IMR-90 (cell line): ENCODE data around the gene FAXC. TPM values are rescaled to one million over a fixed set of nuclear protein-coding genes. Genes with fewer than 3 reads are reported as not detected.
A peak's percentile ranks its signal among the peaks of the same experiment; 100 is the strongest.

Experiments used
- ATAC-seq: fragments of 200-7000 bp; cut with Tn5 transposase; 2 replicates; pipeline ENCODE4 v1.9.1; 2020; ENCODE audit warnings: low read depth, mild to moderate bottlenecking, moderate library complexity
- BruUV-seq: library from RNA; stranded (reverse); fragments of 400-500 nt; replicated peaks from 2 replicates; lab custom pipeline; 2021; lab: Mats Ljungman, UMichigan
- CTCF ChIA-PET: fragments of 300-600 bp; formaldehyde crosslinking; extraction: SDS; loops from one replicate; lab custom pipeline; 2021; ENCODE audit warnings: antibody characterized with exemption; lab: Yijun Ruan, JAX
- POLR2A ChIA-PET: fragments of 300-600 bp; sonication (Branson Sonifier 250); formaldehyde crosslinking; loops from one replicate; lab custom pipeline; 2022; ENCODE audit warnings: antibody characterized with exemption; ENCODE audit not compliant: unreplicated experiment; lab: Charles Lee
- DNase-seq: peaks from one replicate; pipeline ENCODE4 v3.0.0; 2013
- H2AFZ ChIP-seq: replicated peaks from 2 replicates; pipeline ENCODE3; 2013; ENCODE audit warnings: low read length, mild to moderate bottlenecking; ENCODE audit not compliant: poor library complexity
- H2AK5ac ChIP-seq: 2 replicates; pipeline ENCODE4 v1.6.1; 2013; ENCODE audit warnings: low read depth, low read length, inconsistent platforms
- H2AK9ac ChIP-seq: replicated peaks from 2 replicates; pipeline ENCODE3; 2013; ENCODE audit warnings: mild to moderate bottlenecking, low read depth, low read length, moderate library complexity; ENCODE audit not compliant: poor library complexity
- H2BK120ac ChIP-seq: 2 replicates; pipeline ENCODE4 v1.6.1; 2013; ENCODE audit warnings: low read depth, low read length, inconsistent platforms
- H2BK15ac ChIP-seq: 3 replicates; pipeline ENCODE4 v1.6.1; 2013; ENCODE audit warnings: low read depth, low read length, inconsistent platforms
- H2BK20ac ChIP-seq: 2 replicates; pipeline ENCODE4 v1.6.1; 2013; ENCODE audit warnings: low read depth, mild to moderate bottlenecking, inconsistent platforms, low read length, moderate library complexity
- H2BK5ac ChIP-seq: 2 replicates; pipeline ENCODE4 v1.6.1; 2013; ENCODE audit warnings: mild to moderate bottlenecking, low read depth, low read length, inconsistent platforms; ENCODE audit not compliant: poor library complexity, severe bottlenecking
- H3K14ac ChIP-seq: replicated peaks from 2 replicates; pipeline ENCODE4 v1.6.1; 2013; ENCODE audit warnings: low read depth, low read length, inconsistent platforms
- H3K18ac ChIP-seq: 2 replicates; pipeline ENCODE4 v1.6.1; 2013; ENCODE audit warnings: low read depth, low read length, control low read depth
- H3K23ac ChIP-seq: 2 replicates; pipeline ENCODE4 v1.6.1; 2013; ENCODE audit warnings: low read depth, low read length, inconsistent platforms
- H3K27ac ChIP-seq: 2 replicates; pipeline ENCODE4 v1.5.1; 2013; ENCODE audit warnings: mild to moderate bottlenecking, control low read depth, low read length; ENCODE audit not compliant: insufficient read depth
- H3K27me3 ChIP-seq: 2 replicates; pipeline ENCODE4 v1.6.1; 2013; ENCODE audit warnings: low read length; ENCODE audit not compliant: control insufficient read depth, insufficient read depth
- H3K36me3 ChIP-seq: 2 replicates; pipeline ENCODE4 v1.6.1; 2013; ENCODE audit warnings: low read length, mixed read lengths; ENCODE audit not compliant: control insufficient read depth, insufficient read depth
- H3K4ac ChIP-seq: 2 replicates; pipeline ENCODE4 v1.6.1; 2013; ENCODE audit warnings: low read depth, low read length, inconsistent platforms
- H3K4me1 ChIP-seq: 2 replicates; pipeline ENCODE4 v1.6.1; 2013; ENCODE audit warnings: low read length, mixed read lengths; ENCODE audit not compliant: control insufficient read depth, insufficient read depth
- H3K4me2 ChIP-seq: 2 replicates; pipeline ENCODE4 v1.6.1; 2013; ENCODE audit warnings: low read depth, mild to moderate bottlenecking, control low read depth, low read length, moderate library complexity
- H3K4me3 ChIP-seq: 2 replicates; pipeline ENCODE4 v1.5.1; 2013; ENCODE audit warnings: low read depth, mild to moderate bottlenecking, control low read depth, low read length, moderate library complexity; ENCODE audit not compliant: insufficient read depth
- H3K56ac ChIP-seq: 2 replicates; pipeline ENCODE4 v1.6.1; 2013; ENCODE audit warnings: low read length, inconsistent platforms; ENCODE audit not compliant: insufficient read depth; ENCODE audit errors: extremely low read depth
- H3K79me1 ChIP-seq, 2 experiments: 2 replicates each; pipeline ENCODE4 v1.6.1; 2013; ENCODE audit warnings: low read length in 2 of 2, inconsistent platforms in 1 of 2, low read depth in 1 of 2
- H3K9ac ChIP-seq: 2 replicates; pipeline ENCODE4 v1.6.1; 2013; ENCODE audit warnings: low read depth, low read length, control low read depth
- H3K9me1 ChIP-seq: 2 replicates; pipeline ENCODE4 v1.6.1; 2013; ENCODE audit warnings: low read length, inconsistent platforms; ENCODE audit not compliant: insufficient read depth
- H3K9me3 ChIP-seq: 2 replicates; pipeline ENCODE4 v1.6.1; 2013; ENCODE audit warnings: low read length; ENCODE audit not compliant: control insufficient read depth, insufficient read depth
- H4K20me1 ChIP-seq: 2 replicates; pipeline ENCODE4 v1.6.1; 2013; ENCODE audit warnings: low read length, inconsistent platforms; ENCODE audit not compliant: insufficient read depth
- H4K5ac ChIP-seq: 2 replicates; pipeline ENCODE4 v1.6.1; 2013; ENCODE audit warnings: mild to moderate bottlenecking, low read depth, low read length, control low read depth
- H4K8ac ChIP-seq, 2 experiments: 2 replicates each; pipeline ENCODE4 v1.6.1; 2013; ENCODE audit warnings: low read depth in 2 of 2, low read length in 2 of 2, control low read depth in 1 of 2, inconsistent platforms in 1 of 2
- H4K91ac ChIP-seq: 2 replicates; pipeline ENCODE4 v1.6.1; 2013; ENCODE audit warnings: low read depth, low read length, inconsistent platforms; ENCODE audit not compliant: insufficient read depth
- BHLHE40 ChIP-seq: fragments of 150-350 bp; IDR thresholded peaks from 2 replicates; pipeline ENCODE4 v1.6.1; 2016; ENCODE audit warnings: mild to moderate bottlenecking, low read depth, low read length
- CEBPB ChIP-seq: IDR thresholded peaks from 2 replicates; pipeline ENCODE4 v1.6.1; 2012; ENCODE audit warnings: low read depth, low read length, improper control_type of control experiment
- CHD1 ChIP-seq: IDR thresholded peaks from 2 replicates; pipeline ENCODE4 v1.6.1; 2012; ENCODE audit warnings: low read depth, low read length, improper control_type of control experiment
- FOS ChIP-seq: fragments of 150-350 bp; IDR thresholded peaks from 2 replicates; pipeline ENCODE4 v1.6.1; 2016; ENCODE audit warnings: low read depth, low read length
- MAFK ChIP-seq: IDR thresholded peaks from 2 replicates; pipeline ENCODE4 v1.6.1; 2012; ENCODE audit warnings: low read depth, low read length, improper control_type of control experiment
- MAZ ChIP-seq: IDR thresholded peaks from 2 replicates; pipeline ENCODE4 v1.6.1; 2012; ENCODE audit warnings: low read depth, mild to moderate bottlenecking, low read length, improper control_type of control experiment, moderate library complexity, borderline replicate concordance
- MXI1 ChIP-seq: IDR thresholded peaks from 2 replicates; pipeline ENCODE4 v1.6.1; 2012; ENCODE audit warnings: low read depth, mild to moderate bottlenecking, low read length, moderate library complexity, borderline replicate concordance
- NFE2L2 ChIP-seq: fragments of 150-350 bp; IDR thresholded peaks from 2 replicates; pipeline ENCODE4 v1.6.1; 2016; ENCODE audit warnings: low read depth, mild to moderate bottlenecking, low read length
- POLR2A ChIP-seq: IDR thresholded peaks from 2 replicates; pipeline ENCODE4 v1.6.1; 2012; ENCODE audit warnings: mild to moderate bottlenecking, low read depth, low read length
- RAD21 ChIP-seq: IDR thresholded peaks from 2 replicates; pipeline ENCODE4 v1.6.1; 2012; ENCODE audit warnings: low read length, improper control_type of control experiment
- RCOR1 ChIP-seq: IDR thresholded peaks from 2 replicates; pipeline ENCODE4 v1.6.1; 2012; ENCODE audit warnings: mild to moderate bottlenecking, low read length, improper control_type of control experiment; ENCODE audit not compliant: insufficient replicate concordance
- RFX5 ChIP-seq: IDR thresholded peaks from 2 replicates; pipeline ENCODE4 v1.8.0; 2012; ENCODE audit warnings: low read depth, mild to moderate bottlenecking, low read length, moderate library complexity
- SMC3 ChIP-seq: fragments of 150-350 bp; IDR thresholded peaks from 2 replicates; pipeline ENCODE4 v1.6.1; 2016; ENCODE audit warnings: low read depth, mild to moderate bottlenecking, antibody characterized with exemption, low read length, moderate library complexity
- USF2 ChIP-seq: fragments of 150-350 bp; IDR thresholded peaks from 2 replicates; pipeline ENCODE4 v1.6.1; 2017; ENCODE audit warnings: mild to moderate bottlenecking, antibody characterized with exemption, low read length, low read depth
- WGBS, 2 experiments: methylation state at CpG; one replicate each; pipeline versions ENCODE4 v1.1.5 to v1.1.7; 2013; ENCODE audit warnings: missing lambda C conversion rate in 2 of 2; ENCODE audit not compliant: insufficient read length in 1 of 2; ENCODE audit errors: extremely low coverage in 2 of 2; 5-methylcytosine and 5-hydroxymethylcytosine counted together
- dilution Hi-C: fragments of 300-500 bp; cut with HindIII; formaldehyde crosslinking; loops from one replicate; pipeline ENCODE4 v1.14.3; 2018; ENCODE audit warnings: low sequenced_read_pairs; ENCODE audit not compliant: unreplicated experiment
- in situ Hi-C: fragments of 300-500 bp; cut with MboI; formaldehyde crosslinking; loops from 3 replicates; pipeline ENCODE4 v1.14.3; 2019; ENCODE audit warnings: low sequenced_read_pairs, inconsistent platforms, mixed read lengths
- intact Hi-C: fragments of 100-400 bp; cut with micrococcal nuclease; formaldehyde crosslinking; loops from 2 replicates; pipeline ENCODE4 v1.10.0; 2022
- polyA plus RNA-seq, 3 experiments: library from polyadenylated mRNA; depleted of rRNA; stranded (reverse); fragments of >200 nt; gene quantifications; 2 replicates each; pipeline ENCODE4 v1.2.3, GENCODE V29; 2012; ENCODE audit warnings: low replicate concordance in 1 of 3
- total RNA-seq: library from RNA; depleted of rRNA; stranded (reverse); fragments of >200 nt; gene quantifications from 2 replicates; pipeline ENCODE4 v1.2.3, GENCODE V29; 2012
- TF ChIP-seq, protein P1 (sequence below): conservative IDR thresholded peaks from 2 replicates; pipeline ENCODE4 v1.5.1; 2012; ENCODE audit warnings: mild to moderate bottlenecking, low read depth, low read length, improper control_type of control experiment
- TF ChIP-seq, protein P2 (sequence below): fragments of 150-350 bp; IDR thresholded peaks from 2 replicates; pipeline ENCODE4 v1.6.1; 2016; ENCODE audit warnings: low read depth, mild to moderate bottlenecking, low read length, moderate library complexity, borderline replicate concordance

The FAXC gene
- total and polyA plus RNA-seq, 2 of the 4 experiments (the other 2 are of a cell fraction) = 1.1 to 2.7 TPM

DNA sequence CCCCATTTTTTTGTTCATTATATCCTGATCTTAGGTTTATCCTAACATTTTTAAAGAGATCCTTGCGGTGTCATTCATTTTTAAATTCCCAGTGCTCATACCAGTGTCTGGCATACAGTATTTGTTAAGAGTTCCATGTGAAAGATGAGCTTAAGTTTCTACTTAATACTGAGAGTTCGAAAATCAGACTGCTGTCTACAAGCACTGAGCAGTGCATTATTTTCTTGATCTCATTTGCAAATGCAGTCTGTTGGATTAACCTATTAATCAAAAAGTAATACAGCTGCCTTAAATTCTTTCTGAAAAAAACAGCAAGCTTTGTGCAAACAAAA, 43.9 kb upstream of the FAXC start:
- peak overlapping the region; percentile 87 for H3K9ac ChIP-seq
- TF ChIP-seq POLR2A (no peak), RFX5 (no peak), BHLHE40 (no peak), MXI1 (no peak), FOS (no peak), MAZ (no peak), RCOR1 (no peak), SMC3 (no peak), USF2 (no peak), CHD1 (no peak), MAFK (no peak), NFE2L2 (no peak), CEBPB (no peak), RAD21 (no peak)
- TF ChIP-seq, protein P1, sequence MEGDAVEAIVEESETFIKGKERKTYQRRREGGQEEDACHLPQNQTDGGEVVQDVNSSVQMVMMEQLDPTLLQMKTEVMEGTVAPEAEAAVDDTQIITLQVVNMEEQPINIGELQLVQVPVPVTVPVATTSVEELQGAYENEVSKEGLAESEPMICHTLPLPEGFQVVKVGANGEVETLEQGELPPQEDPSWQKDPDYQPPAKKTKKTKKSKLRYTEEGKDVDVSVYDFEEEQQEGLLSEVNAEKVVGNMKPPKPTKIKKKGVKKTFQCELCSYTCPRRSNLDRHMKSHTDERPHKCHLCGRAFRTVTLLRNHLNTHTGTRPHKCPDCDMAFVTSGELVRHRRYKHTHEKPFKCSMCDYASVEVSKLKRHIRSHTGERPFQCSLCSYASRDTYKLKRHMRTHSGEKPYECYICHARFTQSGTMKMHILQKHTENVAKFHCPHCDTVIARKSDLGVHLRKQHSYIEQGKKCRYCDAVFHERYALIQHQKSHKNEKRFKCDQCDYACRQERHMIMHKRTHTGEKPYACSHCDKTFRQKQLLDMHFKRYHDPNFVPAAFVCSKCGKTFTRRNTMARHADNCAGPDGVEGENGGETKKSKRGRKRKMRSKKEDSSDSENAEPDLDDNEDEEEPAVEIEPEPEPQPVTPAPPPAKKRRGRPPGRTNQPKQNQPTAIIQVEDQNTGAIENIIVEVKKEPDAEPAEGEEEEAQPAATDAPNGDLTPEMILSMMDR = no peak
- TF ChIP-seq, protein P2, sequence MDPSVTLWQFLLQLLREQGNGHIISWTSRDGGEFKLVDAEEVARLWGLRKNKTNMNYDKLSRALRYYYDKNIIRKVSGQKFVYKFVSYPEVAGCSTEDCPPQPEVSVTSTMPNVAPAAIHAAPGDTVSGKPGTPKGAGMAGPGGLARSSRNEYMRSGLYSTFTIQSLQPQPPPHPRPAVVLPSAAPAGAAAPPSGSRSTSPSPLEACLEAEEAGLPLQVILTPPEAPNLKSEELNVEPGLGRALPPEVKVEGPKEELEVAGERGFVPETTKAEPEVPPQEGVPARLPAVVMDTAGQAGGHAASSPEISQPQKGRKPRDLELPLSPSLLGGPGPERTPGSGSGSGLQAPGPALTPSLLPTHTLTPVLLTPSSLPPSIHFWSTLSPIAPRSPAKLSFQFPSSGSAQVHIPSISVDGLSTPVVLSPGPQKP = no peak
- no peak overlapping the region for H2BK20ac ChIP-seq
- H3K36me3 ChIP-seq = peaks cover 2% of the 10 kb centered on the region; the same call in 1 of the 2 replicates
- BruUV-seq = no TSS peak
- H3K79me1 ChIP-seq = peaks cover 0 to 3% of the 10 kb centered on the region in 2 experiments; a peak in 2 of 4 replicates
- ATAC-seq = peak; percentile 50
- H3K56ac ChIP-seq = peak overlapping the region; percentile 82
- ChIA-PET POLR2A (interaction anchor here (0.8 to 1.0 kb wide), 2 partner anchors 32 to 46 kb away, joined by 3 to 12 read pairs; partner anchors contain the start of gene PNISR), CTCF (interaction anchor here (1.0 kb wide), 1 partner anchor 63 kb away, joined by 3 read pairs; no protein-coding TSS in a partner anchor)
- H3K27ac ChIP-seq = peak overlapping the region; percentile 86
- in situ Hi-C loops (no loop called here), intact Hi-C loops (loop anchor here (2.0 kb wide), 1 partner anchor 59 kb away; no protein-coding TSS in a partner anchor), dilution Hi-C loops (no loop called here)
- H3K27me3 ChIP-seq = no peaks in the 10 kb centered on the region
- H3K23ac ChIP-seq = 0 out of 2 replicates have a peak overlapping the region, but pooled peaks have one; percentile 10
- no peak overlapping the region for H3K18ac ChIP-seq
- H3K4ac ChIP-seq = 0 out of 2 replicates have a peak overlapping the region, but pooled peaks have one; percentile 95
- no peaks in the 10 kb centered on the region for H3K9me1 ChIP-seq
- 0 out of 2 replicates have a peak overlapping the region, but pooled peaks have one; percentile 92 for H3K14ac ChIP-seq
- no peaks in the 10 kb centered on the region for H3K9me3 ChIP-seq
- H4K5ac ChIP-seq = no peak overlapping the region
- H2BK120ac ChIP-seq = no peak overlapping the region
- DNase-seq = no peak
- no peak overlapping the region for H4K91ac ChIP-seq
- no CpG with 5 or more reads among the region's 2 CpGs for whole genome bisulfite sequencing, 2 experiments
- peak overlapping the region; percentile 60 for H3K4me3 ChIP-seq
- no peaks in the 10 kb centered on the region for H3K4me1 ChIP-seq
- peak overlapping the region; percentile 74 for H3K4me2 ChIP-seq
- no peaks in the 10 kb centered on the region for H4K20me1 ChIP-seq
- H2AK9ac ChIP-seq = no peak overlapping the region
- H2BK5ac ChIP-seq = peak overlapping the region; percentile 66
- peak overlapping the region; percentile 98 for H2AFZ ChIP-seq
- H2AK5ac ChIP-seq = no peak overlapping the region
- H4K8ac ChIP-seq = peak overlapping the region; percentile 64 to 99; a peak in 3 of 4 replicates
- no peak overlapping the region for H2BK15ac ChIP-seq
